22Rv1 (cell line): ENCODE measurements around the gene IL34.

Experiments
- H3K27ac ChIP-seq: fragments of 450-650 bp; 2 replicates; pipeline ENCODE4 v1.5.1; 2017
- CTCF ChIP-seq: fragments of 450-650 bp; IDR thresholded peaks from 2 replicates; pipeline ENCODE4 v1.5.1; 2017; ENCODE audit warnings: mild to moderate bottlenecking
- ZFX ChIP-seq: fragments of 450-650 bp; IDR thresholded peaks from 2 replicates; pipeline ENCODE4 v1.6.1; 2017; ENCODE audit warnings: antibody characterized with exemption, borderline replicate concordance

IL34 gene

DNA sequence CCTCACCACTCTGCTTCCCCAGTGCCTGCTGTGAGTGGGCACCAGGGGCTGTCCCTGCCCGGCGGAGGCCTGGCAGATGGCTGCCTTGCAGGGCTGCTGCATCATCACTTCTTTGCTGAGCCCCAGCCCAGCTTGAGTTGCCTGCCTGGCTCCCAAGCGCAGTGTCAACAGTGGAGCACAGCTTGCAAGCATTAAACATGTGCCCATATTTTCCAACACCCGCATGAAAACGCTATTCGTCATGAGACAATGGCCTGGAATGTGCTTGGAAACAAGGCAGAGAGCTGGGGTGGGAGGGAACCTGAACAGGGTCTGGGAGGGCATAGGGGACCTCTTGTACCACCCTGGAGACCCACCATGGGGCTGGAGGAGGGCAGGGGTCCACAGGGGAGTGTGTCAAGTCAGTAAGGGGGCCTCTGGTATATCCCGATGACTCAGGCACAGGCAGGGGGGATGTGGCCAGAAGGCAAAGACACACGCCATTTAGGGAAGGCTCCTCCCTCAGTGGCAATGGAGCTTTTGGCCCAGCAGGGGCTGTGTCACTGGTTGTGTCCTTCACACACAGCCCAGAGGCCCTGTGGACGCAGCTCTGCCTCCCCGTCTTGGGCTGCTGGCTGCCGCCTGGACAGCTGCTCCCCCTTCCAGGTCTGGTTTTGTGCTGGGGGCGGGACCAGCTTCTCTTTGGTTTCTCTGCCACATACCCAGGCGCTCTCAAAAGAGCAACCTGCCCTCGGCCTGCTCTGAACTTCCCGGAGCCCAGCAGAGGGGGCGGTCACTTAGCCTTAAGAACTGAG is 56.9 kb downstream of the IL34 start:
- no peak overlapping the region for H3K27ac ChIP-seq

GRCh38 chr16:70703835-70704381 is 57.5 kb downstream of the IL34 start:
- TF ChIP-seq CTCF, result no peak
- TF ChIP-seq ZFX, result no peak
- no peak overlapping the region for H3K27ac ChIP-seq

More for the DNA sequence above, 56.9 kb downstream of the IL34 start:
- TF ChIP-seq CTCF, result no peak
- no peak for TF ChIP-seq ZFX

GRCh38 chr16:70704586-70704985 is 58.2 kb downstream of the IL34 start:
- TF ChIP-seq ZFX (no peak), CTCF (no peak)
- no peak overlapping the region for H3K27ac ChIP-seq

DNA sequence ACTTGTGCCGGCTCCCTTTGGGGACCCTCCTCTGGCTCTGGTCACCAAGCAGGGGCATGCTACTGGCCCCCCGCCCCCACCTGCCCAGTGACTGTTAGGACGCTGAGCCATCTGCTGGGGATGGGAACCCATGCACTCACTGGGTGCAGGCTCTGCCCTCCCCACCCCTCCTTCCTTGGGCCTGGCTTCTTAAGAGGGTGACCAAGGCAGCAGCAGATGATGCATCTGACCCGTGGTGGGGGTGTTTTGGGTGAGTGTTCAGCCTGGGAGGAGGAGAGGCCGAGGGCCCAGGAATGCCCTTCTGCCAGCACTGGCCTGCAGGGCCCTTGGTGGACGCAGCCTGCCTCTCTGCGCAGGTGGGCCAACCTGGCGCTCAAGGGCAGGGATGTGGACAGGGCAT is 58.7 kb downstream of the IL34 start:
- no peak overlapping the region for H3K27ac ChIP-seq
- TF ChIP-seq CTCF (no peak), ZFX (no peak)

DNA sequence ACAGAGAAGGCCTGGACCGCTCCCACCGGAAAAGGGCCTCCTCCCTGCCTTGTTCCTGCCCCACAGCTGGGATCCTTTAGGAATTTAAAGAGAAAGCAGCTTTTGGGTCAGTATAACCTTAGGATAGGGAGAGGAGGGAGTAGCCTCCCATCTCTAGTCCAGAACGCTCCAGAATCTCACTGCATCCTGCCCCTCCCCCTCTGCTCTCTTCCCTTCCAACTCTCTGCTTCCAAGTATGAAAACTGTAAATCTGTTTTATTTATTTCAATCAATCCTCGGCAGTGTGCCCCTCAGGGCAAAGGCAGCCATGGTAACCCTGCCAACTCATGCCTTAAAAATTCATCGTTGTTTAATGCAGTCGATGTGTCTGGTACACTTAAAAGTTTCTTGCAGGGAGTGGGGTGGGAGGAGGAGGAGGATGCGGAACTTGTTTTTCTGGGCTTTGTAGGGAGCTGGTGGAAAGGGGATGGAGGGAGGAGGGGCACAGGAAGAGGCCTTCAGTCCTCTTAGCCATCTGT is 60.6 kb downstream of the IL34 start:
- no peak for TF ChIP-seq CTCF
- no peak for TF ChIP-seq ZFX
- no peak overlapping the region for H3K27ac ChIP-seq

DNA sequence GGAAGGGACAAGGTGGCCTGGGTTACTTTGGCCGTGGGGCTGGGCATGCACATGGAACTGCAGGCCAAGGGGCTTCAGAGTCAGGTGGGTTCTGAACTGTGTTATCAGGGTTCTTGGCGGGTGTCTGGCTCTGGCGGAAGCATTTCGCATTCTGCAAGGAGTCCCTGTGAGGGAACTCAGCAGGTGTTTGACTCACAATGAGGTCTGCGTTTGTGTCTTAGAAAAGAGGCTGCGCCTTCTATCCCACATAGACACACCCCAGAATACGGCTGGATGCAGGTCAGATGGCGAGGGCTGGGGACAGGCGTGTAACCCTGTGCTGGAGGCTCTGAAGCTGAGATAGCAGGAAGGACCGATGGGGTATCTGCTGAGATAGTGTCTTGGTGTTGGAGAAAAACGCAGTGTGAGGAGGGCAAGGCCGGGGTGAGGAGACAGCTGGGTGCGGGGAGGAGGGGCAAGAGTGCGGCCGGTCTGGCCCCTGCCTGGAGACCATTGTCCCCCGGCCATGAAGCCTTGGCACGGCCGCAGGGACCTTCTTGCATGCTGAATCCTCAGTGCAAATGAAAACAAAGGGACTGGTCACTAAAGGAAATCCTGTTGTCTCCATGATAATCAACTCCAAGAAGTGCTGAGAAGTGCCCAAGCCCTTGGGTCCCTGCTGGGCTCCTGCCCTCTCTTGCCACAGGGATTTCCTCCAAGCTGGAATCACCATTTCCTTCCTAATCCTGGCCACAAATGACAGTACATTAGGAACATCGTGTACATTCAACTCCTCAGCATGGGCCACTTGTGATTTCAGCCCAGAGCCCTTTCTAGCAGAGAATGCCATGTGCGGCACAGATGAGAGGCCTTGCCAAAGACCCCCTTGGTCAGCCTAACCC is 62.2 kb downstream of the IL34 start:
- H3K27ac ChIP-seq, result no peak overlapping the region
- TF ChIP-seq CTCF (no peak), ZFX (no peak)

DNA sequence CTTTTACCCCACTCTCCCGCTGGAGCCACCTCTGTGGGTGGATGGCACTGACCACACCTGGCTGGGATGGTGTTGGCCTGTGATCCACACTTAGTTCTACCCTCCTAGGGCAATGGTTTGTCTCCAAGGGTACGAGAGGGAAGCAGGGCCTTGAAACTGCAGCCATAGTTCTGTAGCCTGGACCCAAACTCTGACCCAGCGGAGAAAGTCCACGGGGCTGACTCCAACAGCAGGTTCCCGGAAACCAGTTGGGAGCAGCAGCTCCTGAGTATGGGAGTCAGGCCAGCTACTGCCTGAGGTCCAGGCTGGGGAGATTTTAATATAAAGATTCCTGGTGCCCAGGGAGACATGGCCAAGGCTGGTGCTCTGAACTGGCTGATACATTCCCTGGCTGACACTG is 63.1 kb downstream of the IL34 start:
- H3K27ac ChIP-seq, result no peak overlapping the region
- TF ChIP-seq CTCF (no peak), ZFX (no peak)
